Bladder microvascular endothelial cell (primary cell): ENCODE measurements around the gene WASHC4. TPM values are rescaled to one million over a fixed set of nuclear protein-coding genes. Genes with fewer than 3 reads are reported as not detected.

Source experiments
- total RNA-seq: library from RNA; depleted of rRNA; stranded (reverse); fragments of >200 nt; gene quantifications from 2 replicates; pipeline ENCODE4 v1.2.3, GENCODE V29; 2014

WASHC4 gene, protein sequence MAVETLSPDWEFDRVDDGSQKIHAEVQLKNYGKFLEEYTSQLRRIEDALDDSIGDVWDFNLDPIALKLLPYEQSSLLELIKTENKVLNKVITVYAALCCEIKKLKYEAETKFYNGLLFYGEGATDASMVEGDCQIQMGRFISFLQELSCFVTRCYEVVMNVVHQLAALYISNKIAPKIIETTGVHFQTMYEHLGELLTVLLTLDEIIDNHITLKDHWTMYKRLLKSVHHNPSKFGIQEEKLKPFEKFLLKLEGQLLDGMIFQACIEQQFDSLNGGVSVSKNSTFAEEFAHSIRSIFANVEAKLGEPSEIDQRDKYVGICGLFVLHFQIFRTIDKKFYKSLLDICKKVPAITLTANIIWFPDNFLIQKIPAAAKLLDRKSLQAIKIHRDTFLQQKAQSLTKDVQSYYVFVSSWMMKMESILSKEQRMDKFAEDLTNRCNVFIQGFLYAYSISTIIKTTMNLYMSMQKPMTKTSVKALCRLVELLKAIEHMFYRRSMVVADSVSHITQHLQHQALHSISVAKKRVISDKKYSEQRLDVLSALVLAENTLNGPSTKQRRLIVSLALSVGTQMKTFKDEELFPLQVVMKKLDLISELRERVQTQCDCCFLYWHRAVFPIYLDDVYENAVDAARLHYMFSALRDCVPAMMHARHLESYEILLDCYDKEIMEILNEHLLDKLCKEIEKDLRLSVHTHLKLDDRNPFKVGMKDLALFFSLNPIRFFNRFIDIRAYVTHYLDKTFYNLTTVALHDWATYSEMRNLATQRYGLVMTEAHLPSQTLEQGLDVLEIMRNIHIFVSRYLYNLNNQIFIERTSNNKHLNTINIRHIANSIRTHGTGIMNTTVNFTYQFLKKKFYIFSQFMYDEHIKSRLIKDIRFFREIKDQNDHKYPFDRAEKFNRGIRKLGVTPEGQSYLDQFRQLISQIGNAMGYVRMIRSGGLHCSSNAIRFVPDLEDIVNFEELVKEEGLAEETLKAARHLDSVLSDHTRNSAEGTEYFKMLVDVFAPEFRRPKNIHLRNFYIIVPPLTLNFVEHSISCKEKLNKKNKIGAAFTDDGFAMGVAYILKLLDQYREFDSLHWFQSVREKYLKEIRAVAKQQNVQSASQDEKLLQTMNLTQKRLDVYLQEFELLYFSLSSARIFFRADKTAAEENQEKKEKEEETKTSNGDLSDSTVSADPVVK
- total RNA-seq: 114 and 138 TPM in 2 replicates

DNA sequence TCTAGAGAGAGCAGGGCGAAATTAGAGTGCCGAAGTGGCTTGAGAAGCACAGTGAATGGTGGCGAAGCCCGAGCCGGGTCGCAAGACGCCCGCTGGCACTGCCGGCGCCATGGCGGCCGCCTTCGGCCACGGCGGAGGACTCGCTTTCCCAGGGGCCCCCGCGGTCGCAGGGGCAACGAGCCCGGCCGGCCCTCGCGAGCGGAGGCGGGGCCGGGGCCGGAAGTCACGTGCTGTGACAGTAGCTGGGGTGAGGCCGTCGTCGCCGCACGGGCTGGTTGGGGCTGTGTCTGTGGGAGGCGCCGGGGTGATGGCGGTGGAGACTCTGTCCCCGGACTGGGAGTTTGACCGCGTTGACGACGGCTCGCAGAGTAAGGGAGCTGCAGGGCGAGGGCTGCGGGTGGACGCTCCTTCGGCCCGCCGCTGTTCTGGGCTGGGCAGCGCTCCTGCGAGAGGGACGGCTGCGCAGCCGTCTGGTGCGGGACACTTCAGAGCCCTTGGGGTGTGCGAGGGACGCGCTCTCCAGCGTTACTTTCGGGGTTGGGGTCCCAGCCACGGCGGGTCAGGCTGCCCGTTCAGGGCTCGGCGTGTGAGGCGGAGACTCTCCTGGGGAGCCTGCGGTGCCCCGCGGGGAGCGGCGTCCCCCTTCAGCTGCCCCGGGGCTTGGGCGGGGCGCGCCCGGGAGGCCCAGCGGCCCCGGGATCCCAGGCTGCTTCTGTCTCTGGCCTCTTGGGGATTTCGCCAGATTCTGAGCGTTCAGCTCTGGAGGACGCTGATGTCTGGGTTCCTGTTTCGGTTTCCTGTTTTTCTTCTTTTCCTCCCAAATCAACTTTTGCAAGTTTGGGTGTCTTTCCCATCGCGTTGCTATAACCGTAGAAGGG lies at the start of gene WASHC4:
Gene WASHC4, plus strand, starts transcription at position 238 of the 878 bp plus-strand sequence. Its CDS starts 70 bp downstream, at position 308.

DNA sequence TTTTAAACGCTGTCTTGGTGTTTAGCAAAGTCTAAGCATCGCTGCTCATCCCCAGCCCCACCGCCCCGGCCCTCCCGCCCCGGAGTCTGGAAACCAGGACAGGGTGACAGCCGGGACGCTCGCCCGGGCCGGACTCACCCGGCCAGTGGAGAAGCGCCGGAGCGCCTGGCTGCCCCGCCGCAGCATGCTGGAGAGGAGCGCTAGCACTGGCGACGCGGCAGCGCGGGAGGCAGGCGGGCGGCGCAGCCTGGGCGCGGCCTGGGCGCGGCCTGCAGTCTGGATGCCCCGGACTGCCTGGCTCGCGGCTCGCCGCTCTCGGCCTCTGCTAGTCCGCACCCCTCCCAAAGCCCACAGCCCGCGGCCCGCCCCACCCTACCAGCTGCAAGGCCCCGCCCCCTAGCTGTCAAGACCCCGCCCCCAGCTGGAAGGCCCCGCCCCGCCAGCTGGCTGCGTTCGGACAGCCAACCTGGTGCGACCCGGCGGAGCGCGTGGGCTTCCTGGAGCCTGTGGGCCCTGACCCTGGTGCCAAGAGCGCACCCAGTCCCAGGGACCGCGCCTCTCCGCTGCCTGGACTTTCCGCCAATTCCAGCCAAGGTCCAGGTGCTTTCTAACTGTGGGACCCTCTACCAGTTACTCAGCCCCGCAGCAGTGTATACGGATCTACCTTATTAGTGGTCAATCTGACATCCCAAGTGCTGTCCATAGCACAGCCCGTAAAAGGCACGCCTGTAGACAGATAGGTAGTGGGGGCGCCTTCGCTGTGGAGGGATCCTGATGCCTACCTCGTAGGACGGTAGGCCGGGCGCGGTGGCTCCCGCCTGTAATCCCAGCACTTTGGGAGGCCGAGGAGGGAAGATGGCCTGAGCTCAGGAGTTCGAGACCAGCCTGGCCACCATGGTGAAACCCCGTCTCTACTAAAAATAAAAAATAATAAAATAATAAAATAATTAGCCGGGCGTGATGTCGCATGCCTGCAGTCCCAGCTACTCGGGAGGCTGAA lies 23.0 kb upstream of the WASHC4 start, which contains the start of gene ALDH1L2:
Gene ALDH1L2, minus strand, starts transcription at position 208 of the 1,000 bp plus-strand sequence. Its CDS starts 22 bp downstream, at position 186.

Other genes starting within 250 kb of the WASHC4 start
- 5.5 and 17.8 TPM in 2 replicates for gene SLC41A2, start 149.4 kb upstream of the WASHC4 start, total RNA-seq
- 6.2 and 8.3 TPM in 2 replicates for gene NOPCHAP1, start 121.4 kb upstream of the WASHC4 start, total RNA-seq
- 0.65 and 1.2 TPM in 2 replicates for gene ALDH1L2, start 23.3 kb upstream of the WASHC4 start, total RNA-seq
- gene APPL2, start 128.4 kb downstream of the WASHC4 start, total RNA-seq: 10.7 and 40.4 TPM in 2 replicates
- 13.4 and 13.9 TPM in 2 replicates for gene C12orf75, start 223.0 kb downstream of the WASHC4 start, total RNA-seq